HG02759 (cell line): ENCODE measurements around the gene NHEJ1.
A peak's percentile ranks its signal among the peaks of the same experiment; 100 is the strongest.
"Not testable (repeated sequence)": the region's sequence is repeated elsewhere in the genome, so short reads cannot be mapped to it uniquely, and the experiment has no call there.

Experiments
- ATAC-seq: cut with Tn5 transposase; IDR thresholded peaks from one replicate; pipeline ENCODE4 v1.9.1; 2021; ENCODE audit warnings: mild to moderate bottlenecking, moderate library complexity; ENCODE audit not compliant: unreplicated experiment

NHEJ1 gene, protein sequence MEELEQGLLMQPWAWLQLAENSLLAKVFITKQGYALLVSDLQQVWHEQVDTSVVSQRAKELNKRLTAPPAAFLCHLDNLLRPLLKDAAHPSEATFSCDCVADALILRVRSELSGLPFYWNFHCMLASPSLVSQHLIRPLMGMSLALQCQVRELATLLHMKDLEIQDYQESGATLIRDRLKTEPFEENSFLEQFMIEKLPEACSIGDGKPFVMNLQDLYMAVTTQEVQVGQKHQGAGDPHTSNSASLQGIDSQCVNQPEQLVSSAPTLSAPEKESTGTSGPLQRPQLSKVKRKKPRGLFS

DNA sequence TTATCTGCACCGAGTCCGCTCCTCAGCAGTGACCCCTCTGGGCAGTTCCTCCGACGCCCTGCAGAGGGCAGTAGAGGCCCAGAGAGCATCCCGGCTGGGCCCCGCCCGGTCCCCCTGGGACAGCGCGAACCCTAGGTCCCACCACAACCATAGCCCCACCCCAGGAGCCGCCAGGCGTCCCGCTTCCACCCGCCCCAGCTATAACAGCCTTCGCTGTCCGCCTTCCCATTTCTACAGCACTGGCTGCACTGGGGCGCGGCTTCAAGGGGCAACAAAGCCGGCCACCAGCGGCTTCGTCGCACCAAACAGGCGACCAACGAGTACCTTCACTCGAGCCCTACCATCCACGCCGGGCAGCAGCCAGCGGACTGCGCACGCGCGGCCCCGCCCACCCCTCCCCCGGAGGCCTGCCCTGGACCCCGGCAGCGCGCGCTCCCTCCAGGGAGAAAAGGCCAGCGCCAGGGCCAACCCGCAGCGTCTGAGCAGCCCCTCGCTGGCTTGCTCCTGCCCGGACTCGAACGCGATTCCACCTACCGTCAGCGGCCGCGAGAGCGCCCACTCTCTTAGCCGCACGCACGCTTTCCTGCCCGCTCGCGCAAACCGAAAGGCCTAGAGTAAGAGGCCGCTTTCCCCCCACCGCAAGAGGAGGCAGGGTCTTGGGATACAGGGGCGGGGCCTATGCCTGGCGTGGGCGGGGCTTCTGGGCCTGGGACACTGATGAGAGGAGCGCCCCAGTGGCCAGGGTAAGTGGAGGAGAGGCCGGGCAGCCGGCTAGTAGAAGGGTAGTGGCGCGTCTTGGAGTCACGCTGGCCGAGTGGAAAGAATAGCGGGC, at the start of gene NHEJ1:
Gene NHEJ1, minus strand, starts transcription at position 630 of the 832 bp plus-strand sequence. CDS start 2,453 bp downstream, outside the sequence.
- ATAC-seq, result peak; percentile 90

DNA sequence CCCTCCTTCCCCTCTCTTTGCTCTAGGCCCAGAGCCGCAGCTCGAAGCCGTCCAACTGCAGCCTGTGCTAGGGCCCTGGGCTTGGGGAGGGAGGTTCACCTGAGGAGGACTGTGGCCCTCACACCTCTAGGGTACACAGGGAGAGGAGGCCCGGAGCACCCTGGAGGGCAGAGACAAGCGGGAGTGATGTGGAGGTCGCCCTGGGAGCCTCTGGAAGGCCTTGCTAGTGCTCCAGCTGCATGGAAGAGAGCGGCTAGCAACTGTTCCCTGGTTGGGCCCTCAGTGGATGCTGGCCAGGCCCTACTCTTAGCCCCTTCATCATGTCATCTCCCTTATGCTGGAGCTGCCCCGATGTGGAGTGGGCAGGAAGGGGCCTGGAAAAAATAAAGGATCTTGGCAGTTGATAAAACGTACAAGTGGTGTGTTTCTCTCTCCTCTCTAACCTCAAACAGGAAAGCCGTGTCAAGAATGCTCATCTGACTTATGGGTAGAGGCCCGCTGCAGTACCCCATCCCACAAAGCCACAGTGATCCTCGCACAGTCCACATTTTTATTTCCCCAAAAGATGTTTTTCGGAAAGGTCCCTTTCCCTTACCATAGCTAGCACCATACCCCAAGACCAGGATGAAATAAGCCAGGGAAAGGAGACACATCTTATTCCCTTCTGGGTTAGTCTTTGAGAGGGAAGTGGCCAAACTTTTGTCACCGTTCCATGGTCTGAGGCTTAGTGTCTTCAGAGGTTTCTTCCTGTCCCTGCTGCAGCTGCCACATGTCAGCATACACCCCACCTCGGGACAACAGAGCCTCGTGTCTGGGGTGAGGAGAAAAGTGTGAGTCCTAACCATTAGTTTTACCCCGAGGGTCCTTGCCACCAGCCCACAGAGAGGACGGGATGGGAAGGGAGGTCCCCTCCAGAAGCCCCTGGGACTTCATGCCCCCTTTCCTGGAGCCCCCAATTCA, 48.9 kb upstream of the NHEJ1 start:
- ATAC-seq, result no peak

DNA sequence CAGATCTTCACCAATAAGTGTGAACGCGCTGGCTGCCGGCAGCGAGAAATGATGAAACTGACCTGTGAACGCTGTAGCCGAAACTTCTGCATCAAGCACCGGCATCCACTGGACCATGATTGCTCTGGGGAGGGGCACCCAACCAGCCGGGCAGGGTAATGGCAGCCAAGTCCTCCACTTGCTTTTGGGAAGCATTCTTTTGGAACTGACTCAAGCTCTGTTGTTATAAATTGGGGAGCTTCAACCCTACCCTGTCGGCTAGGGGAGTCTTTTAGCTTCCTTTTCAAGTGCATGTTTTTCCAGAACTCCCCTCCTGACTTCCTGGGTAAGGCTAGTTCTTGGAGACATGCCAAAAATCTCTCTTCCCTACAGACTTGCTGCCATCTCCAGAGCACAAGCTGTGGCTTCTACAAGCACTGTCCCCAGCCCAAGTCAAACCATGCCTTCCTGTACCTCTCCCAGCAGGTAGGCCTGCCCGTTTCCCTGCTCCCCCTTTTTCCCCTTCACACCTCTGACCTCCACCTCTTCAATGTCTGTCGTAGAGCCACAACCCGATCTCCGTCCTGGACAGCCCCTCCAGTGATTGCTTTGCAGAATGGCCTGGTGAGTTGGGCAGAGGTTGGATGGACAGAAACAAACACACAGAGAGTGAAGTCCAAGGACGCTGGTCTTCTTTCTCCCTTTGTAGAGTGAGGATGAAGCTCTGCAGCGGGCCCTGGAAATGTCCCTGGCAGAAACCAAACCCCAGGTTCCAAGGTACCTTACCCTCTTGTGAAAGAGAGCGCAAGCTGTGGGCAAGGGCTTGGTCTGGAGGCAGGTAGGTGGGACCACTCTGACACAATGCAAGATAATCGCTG, 47.5 kb upstream of the NHEJ1 start:
- ATAC-seq, result no peak

DNA sequence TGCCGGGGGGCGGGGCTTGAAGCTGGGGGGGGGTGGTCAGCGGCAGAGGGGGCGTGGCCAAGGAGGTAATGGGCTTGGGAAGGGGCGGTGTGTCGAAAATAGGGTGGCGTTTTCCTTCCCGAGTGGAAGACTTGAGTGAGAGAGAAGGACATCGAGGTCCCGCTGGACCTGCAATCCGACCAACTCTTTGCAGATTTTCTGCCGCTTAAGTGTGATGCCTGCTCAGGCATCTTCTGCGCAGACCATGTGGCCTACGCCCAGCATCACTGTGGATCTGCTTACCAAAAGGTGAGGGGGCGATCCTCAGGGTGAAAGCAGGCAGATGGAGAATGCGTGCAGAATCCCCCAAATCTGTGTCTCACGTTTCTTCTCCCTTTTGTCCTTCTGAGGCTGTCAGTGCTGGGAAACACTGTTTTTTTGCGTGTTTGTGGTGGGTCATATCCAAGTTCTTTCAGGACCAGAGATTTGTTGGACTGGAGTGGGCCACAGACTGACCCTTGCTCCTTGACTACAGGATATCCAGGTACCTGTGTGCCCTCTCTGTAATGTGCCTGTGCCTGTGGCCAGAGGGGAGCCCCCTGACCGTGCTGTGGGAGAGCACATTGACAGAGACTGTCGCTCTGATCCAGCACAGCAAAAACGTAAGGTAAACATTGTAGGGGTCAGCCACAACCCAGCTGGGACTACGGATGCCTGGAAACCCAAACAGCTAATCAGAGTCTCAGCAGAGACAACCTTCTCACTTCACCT, 46.7 kb upstream of the NHEJ1 start:
- ATAC-seq, result no peak

DNA sequence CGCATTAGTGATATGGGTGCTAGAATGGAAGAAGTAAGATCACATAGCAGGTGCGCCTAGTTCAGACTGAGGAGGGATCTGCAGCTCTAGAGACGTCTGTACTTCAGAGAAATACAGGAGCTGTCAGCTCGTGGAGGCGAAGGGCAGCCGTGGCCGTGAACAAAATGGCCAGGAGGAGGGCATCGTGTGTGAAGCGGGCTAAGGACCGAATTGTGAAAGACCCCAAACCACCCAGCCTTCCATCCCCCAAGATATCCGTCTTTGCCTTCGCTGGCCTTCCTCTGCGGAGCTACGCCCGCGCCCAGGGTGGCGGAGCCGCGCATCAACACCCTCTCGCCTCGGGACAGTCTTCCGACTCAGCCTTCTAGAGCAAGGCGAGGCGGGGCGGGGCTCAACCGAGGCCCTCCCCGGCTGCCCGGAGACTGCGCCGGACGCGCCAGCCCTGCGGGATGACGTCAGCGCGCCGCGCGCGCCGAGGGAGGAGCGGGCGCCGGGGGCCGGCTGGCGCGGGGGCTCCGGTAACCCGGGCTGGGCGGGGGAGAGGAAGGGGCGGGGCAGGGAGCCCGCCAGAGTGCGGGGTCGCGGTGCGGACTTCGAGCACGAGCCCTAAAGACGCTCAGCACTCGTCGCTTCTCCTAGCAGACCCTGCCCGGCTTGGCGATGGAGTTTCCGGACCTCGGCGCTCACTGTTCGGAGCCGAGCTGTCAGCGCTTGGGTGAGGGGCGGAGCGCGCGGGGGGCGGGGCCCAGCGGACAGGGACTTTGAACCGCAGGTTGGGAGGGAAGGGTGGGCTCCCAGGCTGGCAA, 45.9 kb upstream of the NHEJ1 start, which contains the start of gene ZFAND2B:
Gene ZFAND2B, plus strand, starts transcription at position 455 of the 806 bp plus-strand sequence. Its CDS starts 206 bp downstream, at position 661.
- peak; percentile 98 for ATAC-seq

DNA sequence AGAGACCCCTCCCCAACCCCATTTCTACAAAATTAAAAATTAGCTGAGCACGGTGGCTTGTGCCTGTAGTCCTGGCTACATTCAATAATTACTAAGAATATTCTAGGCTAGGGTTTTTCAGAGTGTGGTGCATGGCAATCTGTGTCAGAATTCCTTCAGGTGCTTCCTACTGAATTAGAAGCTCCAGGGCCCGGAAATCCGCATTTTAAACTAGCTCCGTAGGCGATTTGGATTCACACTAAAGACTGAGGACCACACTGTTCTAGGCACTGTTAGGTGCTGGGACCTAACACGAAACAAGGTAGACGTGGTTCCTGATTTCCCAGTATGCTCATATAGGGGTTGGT, 45.3 kb upstream of the NHEJ1 start:
- no peak for ATAC-seq

DNA sequence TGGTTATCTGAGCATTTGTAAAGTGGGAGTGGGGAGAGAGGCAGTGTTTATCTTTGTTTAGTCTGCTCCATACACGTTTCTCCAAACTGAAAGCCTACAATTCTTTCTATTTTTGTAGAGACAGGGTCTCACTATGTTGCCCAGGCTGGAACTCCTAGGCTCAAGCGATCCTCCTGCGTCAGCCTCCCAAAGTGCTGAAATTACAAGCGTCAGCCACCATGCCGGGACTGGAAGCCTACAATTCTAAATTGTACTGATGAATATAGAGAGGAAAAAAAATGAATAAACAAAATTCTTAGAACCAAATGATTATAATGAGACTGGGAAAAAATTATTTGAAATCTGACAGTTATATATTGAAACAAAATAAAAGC, 44.5 kb upstream of the NHEJ1 start:
- ATAC-seq, result no peak

DNA sequence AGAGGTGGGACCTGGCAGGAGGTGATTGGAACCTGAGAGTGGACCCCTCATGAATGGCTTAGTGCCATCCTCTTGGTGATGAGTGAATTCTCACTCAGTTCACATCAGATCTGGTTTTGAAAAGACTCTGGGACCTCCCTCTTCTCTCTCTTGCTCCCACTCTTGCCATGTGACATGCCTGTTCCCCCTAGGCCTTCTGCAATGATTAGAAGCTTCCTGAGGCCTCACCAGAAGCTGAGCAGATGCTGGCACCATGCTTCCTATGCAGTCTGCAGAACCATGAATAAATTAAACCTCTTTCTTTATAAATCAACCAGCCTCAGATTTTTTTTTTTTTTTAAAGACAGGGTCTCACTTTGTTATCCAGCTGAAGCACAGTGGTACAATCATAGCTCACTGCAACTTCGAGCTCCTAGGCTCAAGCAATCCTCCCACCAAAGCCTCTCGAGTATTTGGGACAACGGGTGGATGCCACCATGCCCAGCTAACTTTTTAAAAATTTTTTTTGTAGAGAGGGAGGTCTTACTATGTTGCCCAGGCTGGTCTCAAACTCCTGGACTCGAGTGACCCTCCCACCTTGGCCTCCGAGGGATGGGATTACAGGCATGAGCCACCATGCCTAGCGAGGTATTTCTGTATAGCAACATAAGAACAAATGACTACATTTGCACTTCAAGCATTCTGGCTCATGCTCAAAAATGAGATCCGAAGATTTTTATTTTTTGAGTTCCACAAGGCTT, 44.0 kb upstream of the NHEJ1 start:
- no peak for ATAC-seq

DNA sequence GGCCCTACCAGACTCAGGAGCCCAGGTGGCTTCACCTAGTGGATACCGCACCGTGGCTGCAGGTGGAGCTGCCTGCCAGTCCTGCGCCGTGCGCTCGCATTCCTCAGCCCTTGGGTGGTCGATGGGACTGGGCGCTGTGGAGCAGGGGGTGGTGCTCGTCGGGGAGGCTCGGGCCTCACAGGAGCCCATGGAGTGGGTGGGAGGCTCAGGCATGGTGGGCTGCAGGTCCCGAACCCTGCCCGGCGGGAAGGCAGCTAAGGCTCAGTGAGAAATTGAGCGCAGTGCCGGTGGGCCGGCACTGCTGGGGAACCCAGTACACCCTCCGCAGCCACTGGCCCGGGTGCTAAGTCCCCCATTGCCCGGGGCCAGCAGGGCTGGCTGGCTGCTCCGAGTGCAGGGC, 40.7 kb upstream of the NHEJ1 start:
- not testable (repeated sequence) for ATAC-seq

DNA sequence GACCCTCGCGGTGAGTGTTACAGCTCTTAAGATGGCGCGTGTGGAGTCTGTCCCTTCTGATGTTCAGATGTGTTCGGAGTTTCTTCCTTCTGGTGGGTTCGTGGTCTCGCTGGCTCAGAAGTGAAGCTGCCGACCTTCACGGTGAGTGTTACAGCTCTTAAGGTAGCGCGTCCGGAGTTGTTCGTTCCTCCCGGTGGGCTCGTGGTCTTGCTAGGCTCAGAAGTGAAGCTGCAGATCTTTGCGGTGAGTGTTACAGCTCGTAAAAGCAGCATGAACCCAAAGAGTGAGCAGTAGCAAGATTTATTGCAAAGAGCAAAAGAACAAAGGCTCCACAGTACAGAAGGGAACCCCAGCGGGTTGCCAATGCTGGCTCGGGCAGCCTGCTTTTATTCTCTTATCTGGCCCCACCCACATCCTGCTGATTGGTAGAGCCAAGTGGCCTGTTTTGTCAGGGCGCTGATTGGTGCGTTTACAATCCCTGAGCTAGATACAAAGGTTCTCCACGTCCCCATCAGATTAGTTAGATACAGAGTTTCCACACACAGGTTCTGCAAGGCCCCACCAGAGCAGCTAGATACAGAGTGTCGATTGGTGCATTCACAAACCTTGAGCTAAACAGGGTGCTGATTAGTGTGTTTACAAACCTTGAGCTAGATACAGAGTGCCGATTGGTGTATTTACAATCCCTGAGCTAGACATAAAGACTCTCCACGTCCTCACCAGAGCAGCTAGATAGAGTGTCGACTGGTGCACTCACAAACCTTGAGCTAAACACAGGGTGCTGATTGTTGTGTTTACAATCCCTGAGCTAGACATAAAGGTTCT, 40.1 kb upstream of the NHEJ1 start:
- not testable (repeated sequence) for ATAC-seq

DNA sequence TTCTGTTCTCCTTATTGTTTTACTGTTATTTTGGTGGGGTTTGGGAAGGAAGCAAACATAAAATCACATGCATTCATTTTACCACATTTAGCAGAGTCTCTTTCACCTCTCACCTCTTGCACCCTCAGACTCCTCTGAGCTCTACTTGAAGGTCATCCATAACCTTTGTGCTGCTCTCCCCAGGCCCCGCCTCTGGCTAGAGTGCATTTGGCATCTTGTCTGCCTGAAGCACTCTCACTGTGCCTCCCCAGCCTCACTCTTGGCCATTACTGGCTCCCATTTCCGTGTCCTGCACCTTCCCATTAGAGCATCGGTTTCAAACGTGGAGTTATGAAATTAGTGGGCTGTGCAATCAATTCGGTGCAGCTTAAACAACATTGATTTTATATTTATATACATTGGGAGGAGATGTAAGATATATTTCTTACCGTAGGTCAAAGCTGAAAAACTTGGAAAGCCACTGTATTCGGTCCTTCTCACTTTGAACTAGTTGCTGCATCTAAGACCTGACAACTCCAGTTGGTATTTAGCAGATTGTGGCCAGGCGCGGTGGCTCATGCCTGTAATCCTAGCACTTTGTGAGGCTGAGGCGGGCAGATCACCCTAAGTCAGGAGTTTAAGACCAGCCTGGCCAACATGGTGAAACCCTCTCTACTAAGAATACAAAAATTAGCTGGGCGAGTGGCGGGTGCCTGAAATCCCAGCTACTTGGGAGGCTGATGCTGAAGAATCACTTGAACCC, 39.0 kb upstream of the NHEJ1 start:
- ATAC-seq, result no peak

DNA sequence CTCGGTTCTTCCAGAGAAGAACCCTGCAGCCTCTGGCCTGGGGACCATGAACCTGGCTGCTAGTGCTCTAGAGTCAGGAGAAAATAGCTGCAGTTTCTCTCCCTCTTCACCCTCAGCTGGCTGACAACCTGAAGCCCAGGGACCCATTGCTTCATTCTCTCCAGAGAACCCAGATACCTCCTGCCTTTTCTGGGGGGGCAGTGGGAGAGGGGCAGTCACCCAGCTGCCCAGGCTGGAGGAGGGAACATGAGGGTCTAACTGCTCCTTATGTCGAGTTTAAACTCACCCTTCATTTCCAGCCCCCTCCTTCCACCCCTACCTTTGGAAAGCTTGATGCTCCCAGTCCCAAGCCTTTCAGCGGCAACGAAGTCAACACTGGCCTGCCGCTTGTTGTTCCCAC, 38.4 kb upstream of the NHEJ1 start:
- no peak for ATAC-seq

DNA sequence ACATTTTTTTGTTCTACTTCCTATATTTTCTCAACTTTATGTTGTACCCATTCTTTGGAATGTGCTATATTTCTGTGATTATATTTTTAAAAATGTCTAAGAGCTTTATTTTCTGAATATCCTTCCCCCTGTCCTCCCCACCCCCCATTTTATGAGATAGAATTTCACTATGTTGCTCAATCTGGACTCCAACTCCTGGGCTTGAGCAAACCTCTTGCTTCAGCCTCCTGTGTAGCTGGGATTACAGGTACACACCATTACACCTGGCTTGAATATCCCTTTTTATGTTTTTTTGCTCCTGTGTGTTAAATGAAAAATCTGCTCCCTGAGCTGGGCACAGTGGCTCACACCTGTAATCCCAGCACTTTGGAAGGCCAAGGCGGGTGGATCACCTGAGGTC, 36.8 kb upstream of the NHEJ1 start:
- no peak for ATAC-seq

DNA sequence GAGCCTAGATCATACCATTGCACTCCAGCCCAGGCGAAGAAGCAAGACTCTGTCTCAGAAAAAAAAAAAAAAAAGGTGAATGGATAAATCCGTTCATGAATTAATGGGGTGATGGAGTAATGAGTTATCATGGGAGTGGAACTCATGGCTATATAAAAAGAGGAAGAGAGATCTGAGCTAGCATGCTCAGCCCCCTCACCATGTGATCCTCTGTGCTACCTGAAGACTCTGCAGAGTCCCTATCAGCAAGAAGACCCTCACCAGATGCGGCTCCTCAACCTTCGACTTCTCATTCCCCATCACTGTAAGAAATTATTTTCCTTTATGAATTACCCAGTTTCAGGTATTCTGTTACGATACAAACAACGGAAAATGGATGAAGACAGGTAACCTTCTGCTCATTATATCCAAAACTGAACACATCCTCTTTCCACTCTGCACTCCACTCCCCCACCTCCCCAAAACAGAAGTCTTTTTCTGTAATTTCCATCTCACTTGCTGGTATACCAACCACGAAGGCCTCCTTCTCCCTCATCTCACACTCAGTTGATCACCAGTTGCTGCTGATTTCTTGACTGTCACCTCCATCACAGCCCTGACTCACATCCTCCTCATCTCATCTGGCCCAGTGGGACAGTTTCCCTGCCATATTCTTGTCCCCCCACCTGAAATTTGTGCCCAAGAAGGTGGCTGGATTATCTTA, 26.3 kb upstream of the NHEJ1 start:
- ATAC-seq, result no peak

DNA sequence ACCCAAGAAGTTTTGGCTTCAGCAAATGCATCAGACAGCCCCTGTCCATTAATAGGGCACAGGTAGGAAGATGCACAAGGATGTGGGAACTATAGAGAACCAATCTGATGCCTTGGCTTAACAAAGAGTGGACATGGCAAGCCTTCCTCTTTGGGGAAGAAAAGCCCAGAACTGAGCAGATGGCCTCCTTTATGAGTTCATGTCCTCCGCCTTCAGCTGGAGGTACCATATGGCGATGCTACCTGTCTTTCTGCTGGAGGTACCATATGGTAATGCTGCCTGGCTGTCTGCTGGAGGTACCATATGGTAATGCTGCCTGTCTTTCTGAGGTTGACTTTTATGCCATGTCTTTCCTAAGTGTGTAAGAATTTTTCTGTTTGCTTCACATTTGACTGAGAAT, 23.5 kb upstream of the NHEJ1 start:
- no peak for ATAC-seq
